Measurements from ENCODE around the gene TRIM7. TPM values are rescaled to one million over a fixed set of nuclear protein-coding genes. Genes with fewer than 3 reads are reported as not detected.

The TRIM7 gene
- total and polyA plus RNA-seq, 2 donors (not counting 1 experiment from before 2014, with no cell fraction given): 4.7 to 7.3 TPM

- H3K79me2 ChIP-seq (ENCODE audit: control insufficient read depth, insufficient read depth, low read length): no peaks in the 10 kb centered on the region
- DNase-seq (ENCODE audit: low read depth in 2 of 2): peak; percentile 56 to 59
- H3K4me3 ChIP-seq (replicated peaks in 1 of 4; ENCODE audit: control extremely low read depth in 1 of 4, insufficient read depth in 1 of 4, low read depth in 3 of 4, low read length in 4 of 4): peak overlapping the region; percentile 32 to 54 (median 38)
- H3K4me1 ChIP-seq (ENCODE audit: control insufficient read depth, extremely low read depth, insufficient read depth, low read length): peaks cover 4% of the 10 kb centered on the region
- H3K9ac ChIP-seq (ENCODE audit: insufficient read depth, low read length): peak overlapping the region; percentile 61
- peak overlapping the region; percentile 71 for H2AFZ ChIP-seq (ENCODE audit: low read length)
- no peaks in the 10 kb centered on the region for H4K20me1 ChIP-seq (ENCODE audit: control insufficient read depth, extremely low read depth, insufficient read depth, low read length)
- peak overlapping the region; percentile 86 for H3K27ac ChIP-seq (ENCODE audit: insufficient read depth, low read length)
- no peaks in the 10 kb centered on the region for H3K36me3 ChIP-seq (ENCODE audit: control insufficient read depth, insufficient read depth, low read length)
- no peaks in the 10 kb centered on the region for H3K9me3 ChIP-seq (ENCODE audit: control insufficient read depth, insufficient read depth, low read depth, low read length)
- H3K27me3 ChIP-seq (ENCODE audit: control insufficient read depth, insufficient read depth, low read length): no peaks in the 10 kb centered on the region
- peak overlapping the region; percentile 75 for H3K4me2 ChIP-seq (ENCODE audit: extremely low read depth, insufficient read depth, low read length)
- TF ChIP-seq CTCF (conservative IDR thresholded peaks at IDR 0.05 in 1 of 2, IDR thresholded peaks at IDR 0.05 in 1 of 2; ENCODE audit: low read depth in 1 of 2, low read length in 2 of 2) (no peak), EZH2 (IDR thresholded peaks at IDR 0.05; ENCODE audit: low read length, missing control alignments) (no peak)
These were observed 44.7 kb downstream of the TRIM7 start for GRCh38 chr5:181160152-181160754.

- Histone ChIP-seq H3K4me2 (ENCODE audit: extremely low read depth, insufficient read depth, low read length) (no peak overlapping the region), H3K27ac (ENCODE audit: insufficient read depth, low read length) (peak overlapping the region; percentile 86), H3K36me3 (ENCODE audit: control insufficient read depth, insufficient read depth, low read length) (no peaks in the 10 kb centered on the region), H3K9me3 (ENCODE audit: control insufficient read depth, insufficient read depth, low read depth, low read length) (no peaks in the 10 kb centered on the region), H3K4me3 (replicated peaks in 1 of 4; ENCODE audit: control extremely low read depth in 1 of 4, insufficient read depth in 1 of 4, low read depth in 3 of 4, low read length in 4 of 4) (no peak overlapping the region), H4K20me1 (ENCODE audit: control insufficient read depth, extremely low read depth, insufficient read depth, low read length) (no peaks in the 10 kb centered on the region), H3K27me3 (ENCODE audit: control insufficient read depth, insufficient read depth, low read length) (no peaks in the 10 kb centered on the region), H3K4me1 (ENCODE audit: control insufficient read depth, extremely low read depth, insufficient read depth, low read length) (peaks cover 4% of the 10 kb centered on the region), H3K79me2 (ENCODE audit: control insufficient read depth, insufficient read depth, low read length) (no peaks in the 10 kb centered on the region), H3K9ac (ENCODE audit: insufficient read depth, low read length) (no peak overlapping the region), H2AFZ (ENCODE audit: low read length) (peak overlapping the region; percentile 71)
- peak; percentile 48 to 72 for DNase-seq (ENCODE audit: low read depth in 2 of 2)
- TF ChIP-seq CTCF (conservative IDR thresholded peaks at IDR 0.05 in 1 of 2, IDR thresholded peaks at IDR 0.05 in 1 of 2; ENCODE audit: low read depth in 1 of 2, low read length in 2 of 2) (peak; percentile 90 to 93), EZH2 (IDR thresholded peaks at IDR 0.05; ENCODE audit: low read length, missing control alignments) (no peak)
These were observed 45.5 kb downstream of the TRIM7 start for GRCh38 chr5:181159286-181160151.

GRCh38 chr5:181158869-181159268, 46.1 kb downstream of the TRIM7 start:
- H3K4me1 ChIP-seq (ENCODE audit: control insufficient read depth, extremely low read depth, insufficient read depth, low read length): peaks cover 4% of the 10 kb centered on the region
- no peaks in the 10 kb centered on the region for H4K20me1 ChIP-seq (ENCODE audit: control insufficient read depth, extremely low read depth, insufficient read depth, low read length)
- no peaks in the 10 kb centered on the region for H3K27me3 ChIP-seq (ENCODE audit: control insufficient read depth, insufficient read depth, low read length)
- TF ChIP-seq CTCF (conservative IDR thresholded peaks at IDR 0.05 in 1 of 2, IDR thresholded peaks at IDR 0.05 in 1 of 2; ENCODE audit: low read depth in 1 of 2, low read length in 2 of 2): no peak
- no peak for TF ChIP-seq EZH2 (IDR thresholded peaks at IDR 0.05; ENCODE audit: low read length, missing control alignments)
- no peaks in the 10 kb centered on the region for H3K79me2 ChIP-seq (ENCODE audit: control insufficient read depth, insufficient read depth, low read length)
- H3K4me2 ChIP-seq (ENCODE audit: extremely low read depth, insufficient read depth, low read length): no peak overlapping the region
- DNase-seq (ENCODE audit: low read depth in 2 of 2): no peak
- no peaks in the 10 kb centered on the region for H3K36me3 ChIP-seq (ENCODE audit: control insufficient read depth, insufficient read depth, low read length)
- H3K4me3 ChIP-seq (replicated peaks in 1 of 4; ENCODE audit: control extremely low read depth in 1 of 4, insufficient read depth in 1 of 4, low read depth in 3 of 4, low read length in 4 of 4): no peak overlapping the region
- H3K9ac ChIP-seq (ENCODE audit: insufficient read depth, low read length): no peak overlapping the region
- no peak overlapping the region for H2AFZ ChIP-seq (ENCODE audit: low read length)
- H3K9me3 ChIP-seq (ENCODE audit: control insufficient read depth, insufficient read depth, low read depth, low read length): no peaks in the 10 kb centered on the region
- H3K27ac ChIP-seq (ENCODE audit: insufficient read depth, low read length): no peak overlapping the region

All from fibroblast of lung (primary cell).